HG03342 (cell line): ENCODE results near the gene ABTB2.
"Not testable (repeated sequence)": the region's sequence is repeated elsewhere in the genome, so short reads cannot be mapped to it uniquely, and the experiment has no call there.

Source experiments
- ATAC-seq: cut with Tn5 transposase; IDR thresholded peaks from one replicate; pipeline ENCODE4 v1.9.1; 2021; ENCODE audit warnings: mild to moderate bottlenecking, moderate library complexity; ENCODE audit not compliant: unreplicated experiment

The ABTB2 gene

DNA sequence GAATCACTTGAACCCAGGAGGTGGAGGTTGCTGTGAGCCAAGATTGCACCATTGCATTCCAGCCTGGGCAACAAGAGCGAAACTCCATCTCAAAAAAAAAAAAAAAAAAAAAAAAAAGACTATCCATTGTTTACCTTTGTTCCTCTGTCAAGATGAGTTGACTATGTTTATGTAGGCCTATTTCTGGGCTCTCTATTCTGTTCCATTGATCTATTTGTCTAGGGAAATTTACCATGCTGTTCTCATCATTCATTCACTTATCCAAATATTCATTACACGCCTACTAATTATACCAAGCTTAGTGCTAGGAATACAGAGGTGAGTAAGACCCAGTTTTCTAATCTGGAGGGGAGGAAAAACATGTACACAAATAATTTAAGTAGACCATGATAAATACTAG lies 139.1 kb downstream of the ABTB2 start:
- not testable (repeated sequence) for ATAC-seq

DNA sequence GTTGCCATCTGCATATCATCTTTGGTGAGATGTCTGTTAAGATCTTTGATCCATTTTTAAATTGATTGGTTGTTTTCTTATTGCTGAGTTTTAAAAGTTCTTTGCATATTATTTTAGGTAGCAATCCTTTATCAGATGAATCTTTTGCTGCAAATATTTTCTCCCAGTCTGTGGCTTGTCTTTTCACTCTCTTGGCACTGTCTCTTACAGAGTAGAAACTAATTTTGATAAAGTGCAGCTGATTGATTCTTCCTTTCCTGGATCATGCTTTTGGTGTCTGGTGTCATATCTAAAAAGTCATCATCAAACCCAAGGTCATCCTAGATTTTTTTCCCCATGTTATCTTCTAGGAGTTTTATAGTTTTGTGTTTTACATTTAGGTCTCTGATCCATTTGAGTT lies 139.7 kb downstream of the ABTB2 start:
- no peak for ATAC-seq

DNA sequence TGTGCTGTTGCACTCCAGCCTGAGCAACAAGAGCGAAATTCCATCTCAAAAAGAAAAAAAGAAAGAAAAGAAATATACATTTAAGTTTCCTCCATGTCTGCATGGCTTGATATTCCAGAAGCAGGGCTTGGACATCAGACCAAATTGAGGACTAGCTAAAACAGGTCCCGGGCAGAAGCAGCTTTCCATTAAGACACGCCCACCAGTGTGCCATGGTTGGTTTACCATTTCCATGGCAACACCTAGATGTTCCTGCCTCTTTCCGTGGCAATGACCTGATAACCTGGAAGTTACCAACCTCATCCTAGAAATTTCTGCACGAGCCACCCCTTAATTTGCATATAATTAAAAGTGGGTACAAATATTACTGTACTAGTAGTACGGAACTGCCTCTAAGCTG lies 141.1 kb downstream of the ABTB2 start:
- no peak for ATAC-seq

DNA sequence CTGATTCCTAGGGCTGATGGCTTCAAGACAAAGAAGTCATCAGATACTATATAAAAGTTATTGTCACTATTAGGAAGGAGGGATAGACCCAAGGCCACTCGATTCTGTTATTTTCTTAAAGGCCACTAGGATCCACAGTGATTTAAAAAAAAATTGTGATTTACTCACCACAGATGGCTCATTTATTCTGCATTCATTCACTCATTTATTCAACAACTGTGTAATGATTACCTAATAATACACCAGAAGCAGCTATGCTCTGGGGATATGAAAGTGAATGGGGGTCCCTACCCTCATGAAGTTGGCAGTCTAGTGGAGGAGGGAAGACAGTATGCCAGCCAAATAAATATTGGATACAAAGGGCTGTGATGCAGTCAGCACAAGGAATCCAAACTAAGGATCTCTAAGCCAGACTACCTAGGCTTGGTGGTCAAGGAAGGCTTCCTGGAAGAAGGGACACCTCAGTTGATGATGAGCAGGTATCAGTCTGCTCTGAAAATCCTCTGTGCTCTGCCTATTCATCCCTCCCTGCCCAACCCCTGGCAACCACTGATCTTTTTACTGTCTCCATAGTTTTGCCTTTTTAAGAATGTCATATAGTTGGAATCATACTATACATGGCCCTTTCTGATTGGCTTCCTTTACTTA lies 141.9 kb downstream of the ABTB2 start:
- ATAC-seq = no peak

DNA sequence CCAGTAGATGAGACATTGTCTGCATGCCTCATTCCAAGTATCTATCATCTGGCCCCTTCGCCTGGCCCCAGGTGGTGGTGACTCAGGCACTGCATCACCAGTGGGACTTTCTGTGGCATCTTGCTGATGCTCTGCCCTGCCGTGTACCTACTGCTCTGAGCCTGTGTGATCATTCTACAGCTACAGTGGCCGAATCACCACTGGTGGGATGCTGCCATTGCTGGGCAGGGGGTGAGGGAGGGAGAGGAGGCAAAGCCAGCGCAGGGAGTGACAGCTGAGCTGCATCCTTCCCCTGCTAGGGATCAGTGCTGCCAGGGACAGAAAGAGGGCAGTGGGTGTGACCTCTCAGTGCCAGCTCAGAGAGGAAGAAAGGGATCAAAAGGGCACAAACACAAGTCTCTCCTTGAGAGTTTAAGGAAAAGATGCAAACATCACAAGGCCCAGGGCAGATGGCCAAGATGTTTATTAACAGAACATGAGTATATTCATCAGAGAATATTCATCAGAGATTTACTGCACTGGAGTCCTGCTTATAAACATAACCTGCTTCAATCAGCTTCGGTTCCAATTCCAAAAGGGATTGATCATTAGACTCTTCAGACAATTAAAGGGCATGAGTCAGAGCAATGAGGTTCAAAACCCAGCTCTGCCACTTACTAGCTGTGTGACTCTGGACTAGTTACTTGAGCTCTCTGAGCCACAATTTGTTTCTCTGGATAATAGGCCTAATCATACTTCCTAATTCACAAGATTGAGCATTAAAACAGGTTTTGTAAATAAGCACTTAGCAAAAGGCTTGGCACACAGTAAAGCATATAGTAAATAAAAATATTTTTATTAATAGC lies 142.6 kb downstream of the ABTB2 start:
- ATAC-seq = peak; percentile 73

DNA sequence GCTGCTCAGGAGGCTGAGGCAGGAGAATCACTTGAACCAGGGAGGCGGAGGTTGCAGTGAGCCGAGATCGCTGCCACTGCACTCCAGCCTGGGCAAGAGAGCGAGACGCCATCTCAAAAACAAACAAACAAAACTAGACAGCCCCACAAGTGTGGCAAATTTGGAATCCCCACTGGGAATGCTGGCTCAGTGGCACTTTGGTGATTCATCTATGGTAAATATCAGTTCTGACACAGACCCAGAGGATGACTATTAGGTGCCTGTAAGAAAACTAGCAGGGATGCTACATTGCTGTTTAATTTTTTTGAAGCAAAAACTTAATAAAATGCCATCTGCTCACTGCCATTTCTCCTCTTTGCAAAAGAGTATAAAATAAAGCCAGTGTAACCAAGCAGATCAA lies 144.4 kb downstream of the ABTB2 start:
- ATAC-seq = no peak

DNA sequence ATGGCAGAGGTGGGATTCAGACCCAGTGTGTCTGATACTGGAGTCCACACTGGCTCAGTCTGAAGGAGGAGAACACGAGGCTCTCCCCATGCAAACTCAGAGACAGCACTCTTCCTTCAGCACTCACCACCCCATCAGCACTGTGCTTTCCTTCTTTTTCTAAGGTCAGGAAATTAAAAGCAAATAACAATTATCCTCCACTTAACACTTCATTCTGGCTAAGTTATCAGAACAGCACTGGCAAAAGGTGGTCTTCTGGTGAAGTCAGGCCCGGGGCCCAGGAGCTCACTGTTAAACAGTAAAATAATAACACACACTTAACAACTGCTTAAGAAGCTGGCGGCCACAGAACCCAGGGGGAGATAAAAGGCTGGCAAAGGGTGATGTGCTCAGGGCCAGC lies 145.2 kb downstream of the ABTB2 start:
- no peak for ATAC-seq

DNA sequence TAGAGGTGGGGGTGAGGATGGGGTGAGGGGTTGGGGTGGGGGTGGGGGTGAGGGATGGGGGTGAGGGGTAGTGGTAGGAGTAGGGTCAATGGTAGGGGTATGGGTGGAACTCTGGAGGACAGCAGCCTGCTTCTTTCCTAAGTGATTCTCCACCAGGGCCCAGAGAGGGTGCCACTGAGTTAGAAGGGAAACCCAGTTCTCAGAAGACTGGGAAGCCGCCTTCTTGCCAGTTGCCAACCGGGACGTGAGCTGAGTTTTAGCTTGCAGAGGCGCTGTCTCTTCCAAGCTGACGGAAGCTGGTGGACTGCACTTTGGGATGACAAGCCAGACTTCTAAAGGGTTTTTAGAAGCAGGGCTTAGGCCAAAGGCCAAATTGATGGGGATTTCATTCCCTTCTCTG lies 148.0 kb downstream of the ABTB2 start:
- no peak for ATAC-seq

DNA sequence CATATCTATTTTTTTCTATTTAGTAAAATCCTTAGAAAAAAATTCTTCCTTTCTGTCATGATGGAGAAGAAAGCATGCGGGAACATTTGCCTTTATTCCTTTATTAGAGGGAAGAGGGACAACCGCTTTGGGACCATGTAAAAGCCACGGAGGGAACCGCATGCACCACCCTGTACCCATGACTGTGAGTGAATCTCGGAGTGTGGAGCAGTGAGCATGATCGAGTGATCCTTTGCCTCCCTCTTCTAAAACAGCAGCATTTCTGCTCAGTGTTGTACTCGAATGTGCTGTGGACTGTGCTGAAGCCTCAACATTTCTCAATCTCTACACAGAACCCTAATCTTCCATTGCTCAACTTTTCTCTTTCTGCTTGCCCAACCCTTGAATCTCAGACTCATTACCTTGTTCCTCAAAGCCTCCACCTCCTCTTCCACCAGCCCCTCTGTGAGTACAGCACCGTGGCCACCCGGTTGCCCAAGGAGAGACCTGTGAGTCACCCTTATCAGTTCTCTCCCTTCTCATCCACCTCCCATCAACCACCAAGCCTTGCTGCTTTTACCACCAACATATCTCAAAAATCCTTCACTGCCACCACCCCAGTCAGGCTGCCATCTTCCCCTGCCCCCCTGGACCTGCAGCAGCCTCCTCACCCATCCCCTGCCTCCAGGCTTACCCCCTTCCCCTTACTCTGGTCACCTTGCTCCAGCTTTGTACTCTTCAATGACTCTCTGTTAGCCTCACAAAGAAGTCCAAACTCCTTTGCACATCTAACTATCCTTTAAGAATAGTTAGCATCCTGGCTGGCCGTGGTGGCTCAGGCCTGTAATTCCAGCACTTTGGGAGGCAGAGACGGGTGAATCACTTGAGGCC lies 149.3 kb downstream of the ABTB2 start:
- ATAC-seq = no peak

DNA sequence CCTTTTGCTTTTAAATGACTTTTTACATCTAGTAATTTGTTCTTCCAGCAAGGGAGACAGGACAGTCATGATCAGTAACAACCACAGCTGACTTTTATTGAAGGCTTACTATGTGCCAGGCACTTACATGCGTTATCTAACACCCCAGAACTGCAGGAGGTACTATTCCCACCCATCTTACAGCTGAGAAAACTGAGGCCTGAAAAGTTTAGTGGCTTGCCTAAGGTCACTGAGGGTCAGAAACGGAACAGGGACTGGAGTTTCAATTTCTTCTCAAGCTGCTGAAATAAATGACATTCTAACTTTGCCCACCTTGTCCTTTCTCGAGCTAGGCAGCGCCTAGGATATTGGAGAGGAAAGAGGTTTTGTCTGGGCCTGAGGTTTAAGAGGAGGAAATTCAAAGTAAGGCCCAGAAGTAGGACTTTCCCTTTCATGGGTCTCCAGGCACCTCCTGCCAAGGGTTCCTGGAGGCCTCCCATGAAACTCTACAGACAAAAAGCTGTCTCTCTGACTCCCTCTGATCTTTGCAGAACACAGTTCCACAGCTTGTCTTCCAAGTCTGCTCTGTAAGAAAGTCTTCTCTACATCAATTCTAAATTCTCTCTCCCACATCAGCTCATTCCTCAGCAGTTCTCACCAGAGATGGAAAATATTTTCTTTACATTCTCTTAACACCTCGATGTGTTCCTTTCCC lies 150.2 kb downstream of the ABTB2 start:
- no peak for ATAC-seq

DNA sequence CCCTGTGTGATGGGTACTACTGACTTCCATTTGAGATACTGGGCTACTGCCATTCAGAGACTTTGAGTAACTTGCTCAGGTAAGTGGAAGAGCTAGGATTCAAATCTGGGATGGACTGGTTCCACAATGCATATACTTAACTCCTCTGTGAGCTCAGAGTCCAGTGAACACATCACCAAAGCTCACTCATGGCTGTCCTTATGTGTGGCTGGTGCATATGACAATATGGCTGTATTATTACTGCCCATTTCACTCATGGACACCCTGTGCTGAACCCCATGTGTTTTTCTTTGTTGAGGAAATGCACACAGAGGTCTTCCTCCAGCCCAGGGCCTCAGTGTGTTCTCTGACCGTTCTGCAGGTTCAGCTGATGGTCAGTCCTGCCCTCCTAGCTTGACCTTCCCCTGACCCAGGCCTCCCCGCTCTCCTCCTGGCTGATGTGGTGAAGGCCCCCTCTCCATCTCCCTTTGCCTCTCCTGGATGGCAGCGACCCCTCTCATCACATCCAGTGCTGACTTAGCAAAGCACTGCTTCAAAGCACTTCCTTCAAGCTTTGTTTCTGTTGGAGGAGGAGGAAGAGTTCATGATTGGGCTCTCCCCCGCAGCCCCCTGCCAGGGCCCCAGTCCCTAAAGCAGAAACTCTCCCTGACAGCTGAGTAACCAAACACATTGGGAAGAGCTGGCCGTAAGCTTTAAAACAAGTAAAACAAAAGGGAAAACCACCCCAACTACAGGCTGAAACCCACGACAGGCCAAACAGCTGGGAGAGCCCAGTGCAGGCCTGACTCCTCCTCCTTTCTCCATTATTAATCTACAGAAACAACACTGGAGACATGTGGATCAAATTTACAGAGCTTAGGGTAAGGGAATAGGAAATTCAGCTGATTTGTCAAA lies 151.2 kb downstream of the ABTB2 start:
- no peak for ATAC-seq

DNA sequence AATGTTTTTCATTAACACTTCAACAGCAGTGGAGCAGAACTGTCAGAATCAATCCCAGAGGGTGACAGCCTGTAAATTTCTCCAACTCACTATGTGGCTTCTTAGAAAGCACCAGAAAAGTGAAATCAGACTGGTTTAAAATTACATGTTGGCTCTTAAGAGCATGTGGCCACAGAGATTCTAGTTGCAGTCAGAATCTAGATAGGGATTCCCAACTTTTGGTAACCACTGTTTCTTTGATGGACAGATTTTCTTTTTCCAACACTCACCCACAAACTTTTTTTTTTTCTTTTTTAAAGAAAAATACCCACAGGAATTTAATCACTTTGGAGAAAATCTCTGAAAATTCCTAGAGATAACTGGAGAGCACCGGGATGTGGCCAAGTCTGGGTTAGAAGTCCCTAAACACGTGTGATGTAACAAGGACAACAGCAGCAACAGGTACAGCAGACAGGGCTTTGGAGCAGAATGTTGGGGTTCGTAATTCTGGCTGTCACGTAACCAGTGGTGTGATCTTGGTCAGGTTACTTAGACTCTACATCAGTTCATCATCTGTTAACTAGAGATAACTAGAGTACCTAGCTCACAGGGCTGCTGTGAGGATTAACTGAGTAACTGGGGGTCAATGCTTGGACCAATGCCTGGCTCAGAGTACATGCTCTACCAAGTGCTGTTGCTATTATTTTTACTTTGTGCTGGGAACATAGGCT lies 152.3 kb downstream of the ABTB2 start:
- no peak for ATAC-seq

DNA sequence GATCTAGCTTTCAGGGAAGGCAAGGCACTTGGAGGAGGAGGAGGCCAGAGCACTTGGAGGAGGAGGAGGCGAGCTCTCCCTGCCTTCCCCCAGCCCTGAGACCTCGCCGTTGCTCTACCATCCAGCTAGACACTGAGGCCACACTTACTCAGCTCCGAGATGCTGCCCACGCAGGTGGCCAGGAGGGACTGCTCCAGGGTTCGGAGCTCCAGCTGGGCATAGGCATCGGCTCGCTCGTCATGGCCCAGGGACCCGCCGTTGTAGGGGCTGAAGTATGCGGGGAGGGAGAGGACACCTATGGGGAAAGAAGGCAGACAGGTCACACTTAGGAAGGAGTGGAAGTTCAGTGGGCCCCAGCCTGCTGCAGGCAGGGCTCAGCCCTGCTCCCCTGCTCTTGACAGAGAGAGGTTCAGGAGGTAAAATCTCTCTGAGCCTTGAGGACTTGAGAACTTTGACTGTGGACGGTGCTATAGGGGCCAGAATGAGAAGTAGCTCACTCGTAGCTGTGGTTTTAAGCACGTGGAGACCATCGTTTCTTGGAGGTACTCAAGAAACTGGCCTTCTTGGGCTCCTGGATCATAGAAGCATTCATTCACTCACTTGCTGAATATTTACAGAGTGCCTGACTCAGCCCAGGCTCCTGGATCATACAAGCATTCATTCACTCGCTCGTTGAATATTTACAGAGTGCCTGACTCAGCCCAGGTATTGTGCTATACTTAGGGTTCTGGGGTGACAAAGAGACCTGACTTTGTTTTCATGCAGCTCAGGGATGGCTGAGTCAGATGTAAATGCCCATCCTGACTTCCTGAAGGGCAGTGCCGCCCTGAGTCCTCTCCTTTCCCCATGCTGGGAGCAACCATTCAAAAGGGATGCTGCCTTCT lies 153.2 kb downstream of the ABTB2 start:
- ATAC-seq = peak; percentile 43

DNA sequence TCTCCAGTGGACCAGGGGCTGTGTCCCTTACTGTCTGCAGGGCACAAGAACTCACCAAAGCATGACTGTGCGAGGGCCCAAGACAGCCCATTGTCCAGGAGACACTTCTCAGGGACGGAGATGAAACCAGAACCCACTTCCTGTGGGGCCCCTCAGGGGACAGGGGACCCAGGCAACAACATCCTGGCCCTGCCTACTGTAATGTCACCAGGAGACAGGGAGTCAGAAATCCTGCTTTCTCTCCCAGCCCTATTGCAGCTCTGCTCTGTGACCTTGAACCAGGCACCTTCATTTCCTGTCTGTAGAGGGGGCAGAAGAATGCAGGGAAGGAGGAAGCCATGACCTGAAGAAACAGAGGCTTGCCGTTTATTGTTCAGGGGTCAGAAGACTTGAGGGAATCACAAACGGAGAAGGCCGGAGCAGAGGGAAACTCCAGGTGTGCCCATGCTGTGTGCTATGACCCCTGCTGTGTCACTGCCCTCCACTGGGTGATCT lies 154.4 kb downstream of the ABTB2 start:
- no peak for ATAC-seq

DNA sequence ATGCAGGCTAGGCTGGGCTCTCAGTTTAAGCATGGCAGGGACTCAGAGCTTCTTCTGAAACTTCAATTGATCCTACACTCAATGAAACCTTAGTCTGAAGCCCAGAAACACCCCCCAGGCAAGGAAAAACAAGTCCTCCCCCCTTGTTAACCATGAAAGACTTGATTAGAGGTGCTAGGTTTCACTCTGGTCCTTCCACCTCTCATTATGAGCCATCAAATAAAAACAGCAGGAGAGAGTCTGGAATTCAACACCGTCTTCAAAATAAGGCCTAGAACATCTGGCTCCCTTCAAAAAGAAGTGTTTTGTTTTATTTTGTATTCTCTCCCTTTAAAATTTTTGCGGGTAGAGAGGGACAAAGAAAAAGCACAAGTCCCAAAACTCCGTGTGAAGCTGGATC lies 156.7 kb downstream of the ABTB2 start:
- no peak for ATAC-seq

DNA sequence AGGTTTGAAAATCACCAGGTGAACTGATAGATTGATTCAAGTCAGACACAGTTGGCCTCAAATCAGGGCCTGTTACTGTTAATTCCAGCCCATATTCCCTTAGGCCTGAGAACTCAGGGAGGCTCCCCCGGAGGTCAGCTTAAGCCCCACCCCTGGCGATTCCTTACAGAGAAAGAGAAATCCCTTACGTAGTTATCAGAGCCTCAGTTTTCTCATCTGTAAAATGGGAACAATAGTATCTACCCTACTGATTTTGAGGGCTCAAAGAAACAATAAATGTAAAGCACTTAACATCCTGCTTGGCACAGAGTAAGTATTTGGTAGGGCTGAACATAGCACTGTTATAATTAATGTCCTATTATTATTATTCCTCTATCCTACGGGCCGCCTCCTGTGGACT lies 158.3 kb downstream of the ABTB2 start:
- no peak for ATAC-seq

DNA sequence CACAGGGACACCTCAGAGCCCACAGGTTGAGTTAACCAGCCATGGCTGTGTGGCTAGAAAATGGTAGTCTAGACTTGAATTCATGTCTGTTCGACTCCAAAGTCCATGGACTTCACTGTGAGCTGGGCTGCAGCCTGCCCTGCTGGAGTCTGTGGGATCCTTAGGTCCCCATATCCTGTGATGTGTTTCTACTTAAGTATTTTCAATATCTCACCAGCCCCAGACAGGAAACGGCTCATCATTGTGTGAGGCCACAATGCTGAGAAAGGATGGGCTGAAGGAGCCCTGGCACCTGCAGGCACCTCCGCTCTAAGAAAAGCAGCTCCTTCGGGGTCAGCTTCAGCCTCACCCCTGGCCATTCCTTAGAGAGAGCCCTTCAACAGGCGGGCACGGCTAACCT lies 159.3 kb downstream of the ABTB2 start:
- ATAC-seq = no peak

DNA sequence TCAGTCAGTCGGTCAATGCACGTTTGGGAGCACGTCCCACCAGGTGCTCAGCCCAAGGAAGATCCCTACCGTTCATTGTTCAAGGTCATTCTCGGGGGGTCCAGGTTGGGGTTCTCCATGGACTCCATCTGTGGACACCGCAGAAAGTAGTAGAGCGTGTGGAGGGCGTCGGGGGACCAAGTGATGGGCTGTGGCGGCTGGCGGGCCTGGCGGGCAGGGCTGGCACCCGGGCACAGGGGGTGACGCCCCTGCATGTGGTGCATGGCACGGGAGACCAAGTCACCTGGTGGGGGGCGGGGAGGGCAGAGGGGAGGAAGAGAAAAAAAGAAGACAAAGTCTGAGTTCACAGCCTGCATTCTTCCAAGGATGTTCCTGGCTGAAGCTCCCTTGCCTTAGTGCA lies 160.6 kb downstream of the ABTB2 start:
- no peak for ATAC-seq
